Thyroid gland (tissue), 4 donors: ENCODE results near the gene ARL2. TPM values are rescaled to one million over a fixed set of nuclear protein-coding genes. Genes with fewer than 3 reads are reported as not detected.

Experiments
- DNase-seq, 2 donors: peaks; one replicate each; pipeline ENCODE4 v3.0.0-alpha.2; 2019
- H3K27ac ChIP-seq, 3 donors: fragments of 200-600 bp; sonication (generic); 1 replicate in 2 of 3; 2 replicates in 1 of 3; pipeline ENCODE4 v1.5.1; 2016 to 2019; ENCODE audit warnings: mild to moderate bottlenecking in 1 of 3, moderate library complexity in 1 of 3
- H3K27me3 ChIP-seq: fragments of 200-600 bp; sonication (generic); one replicate; pipeline ENCODE4 v1.5.1; 2019
- H3K36me3 ChIP-seq, 2 donors: fragments of 200-600 bp; sonication (generic); one replicate each; pipeline ENCODE4 v1.5.1; 2016 to 2019
- H3K4me1 ChIP-seq, 2 donors: fragments of 200-600 bp; sonication (generic); one replicate each; pipeline ENCODE4 v1.5.1; 2017 to 2019
- H3K4me3 ChIP-seq, 3 donors: fragments of 200-600 bp; sonication (generic); replicated peaks in 1 of 3; 1 replicate in 2 of 3; 2 replicates in 1 of 3; pipeline ENCODE4 v1.5.1; 2016; ENCODE audit warnings: mild to moderate bottlenecking in 1 of 3
- H3K9me3 ChIP-seq: fragments of 200-600 bp; sonication (generic); one replicate; pipeline ENCODE4 v1.5.1; 2017
- POLR2A ChIP-seq, 2 donors: fragments of 450-650 bp; IDR thresholded peaks; one replicate each; pipeline ENCODE4 v1.6.1; 2017; ENCODE audit warnings: antibody characterized with exemption in 2 of 2, mild to moderate bottlenecking in 2 of 2, moderate library complexity in 1 of 2
- WGBS, 2 donors: methylation state at CpG; one replicate each; pipeline ENCODE4 v1.1.5; 2017; 5-methylcytosine and 5-hydroxymethylcytosine counted together
- intact Hi-C: fragments of 100-400 bp; cut with DNase I; formaldehyde crosslinking; loops from one replicate; pipeline ENCODE4 v1.15.1; 2023
- total RNA-seq, 4 donors: library from RNA; depleted of rRNA; stranded (reverse); fragments of >200 nt; gene quantifications; one replicate each; pipeline ENCODE4 v1.2.3, GENCODE V29; 2016
- TF ChIP-seq, protein P1 (sequence below), 6 experiments: fragments of 200-600 bp in 3 of 6; fragments of 450-650 bp in 3 of 6; sonication (generic) in 3 of 6; IDR thresholded peaks; one replicate each; pipeline ENCODE4 v1.5.1; 2016 to 2019; ENCODE audit warnings: antibody characterized with exemption in 6 of 6, mild to moderate bottlenecking in 2 of 6, inconsistent platforms in 1 of 6, moderate library complexity in 1 of 6

ARL2 gene
- total RNA-seq, 4 donors from 2014 or later: 76.6 to 166 (median 119) TPM

GRCh38 chr11:65053827-65054508, 40.0 kb downstream of the ARL2 start:
- H3K36me3 ChIP-seq: no peaks in the 10 kb centered on the region
- H3K27me3 ChIP-seq: no peaks in the 10 kb centered on the region
- intact Hi-C loops: no loop called here
- DNase-seq: no peak
- H3K4me3 ChIP-seq: no peak overlapping the region
- no peaks in the 10 kb centered on the region for H3K9me3 ChIP-seq
- 56% methylated on average over 8 of the region's 8 CpGs for WGBS, 2 donors
- no peak for TF ChIP-seq POLR2A (IDR thresholded peaks at IDR 0.05)
- TF ChIP-seq, protein P1, sequence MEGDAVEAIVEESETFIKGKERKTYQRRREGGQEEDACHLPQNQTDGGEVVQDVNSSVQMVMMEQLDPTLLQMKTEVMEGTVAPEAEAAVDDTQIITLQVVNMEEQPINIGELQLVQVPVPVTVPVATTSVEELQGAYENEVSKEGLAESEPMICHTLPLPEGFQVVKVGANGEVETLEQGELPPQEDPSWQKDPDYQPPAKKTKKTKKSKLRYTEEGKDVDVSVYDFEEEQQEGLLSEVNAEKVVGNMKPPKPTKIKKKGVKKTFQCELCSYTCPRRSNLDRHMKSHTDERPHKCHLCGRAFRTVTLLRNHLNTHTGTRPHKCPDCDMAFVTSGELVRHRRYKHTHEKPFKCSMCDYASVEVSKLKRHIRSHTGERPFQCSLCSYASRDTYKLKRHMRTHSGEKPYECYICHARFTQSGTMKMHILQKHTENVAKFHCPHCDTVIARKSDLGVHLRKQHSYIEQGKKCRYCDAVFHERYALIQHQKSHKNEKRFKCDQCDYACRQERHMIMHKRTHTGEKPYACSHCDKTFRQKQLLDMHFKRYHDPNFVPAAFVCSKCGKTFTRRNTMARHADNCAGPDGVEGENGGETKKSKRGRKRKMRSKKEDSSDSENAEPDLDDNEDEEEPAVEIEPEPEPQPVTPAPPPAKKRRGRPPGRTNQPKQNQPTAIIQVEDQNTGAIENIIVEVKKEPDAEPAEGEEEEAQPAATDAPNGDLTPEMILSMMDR (IDR thresholded peaks at IDR 0.05): no peak
- H3K4me1 ChIP-seq: no peaks in the 10 kb centered on the region
- H3K27ac ChIP-seq: no peak overlapping the region

- TF ChIP-seq POLR2A (IDR thresholded peaks at IDR 0.05): no peak
- DNase-seq: no peak
- WGBS, 2 donors: 87 to 93% methylated on average over 1 of the region's 1 CpG
- Histone ChIP-seq H3K27me3 (no peaks in the 10 kb centered on the region), H3K4me1 (no peaks in the 10 kb centered on the region), H3K27ac (no peak overlapping the region), H3K9me3 (no peaks in the 10 kb centered on the region), H3K4me3 (no peak overlapping the region), H3K36me3 (no peaks in the 10 kb centered on the region)
- intact Hi-C loops: no loop called here
Measured at GRCh38 chr11:65055538-65055937, 41.6 kb downstream of the ARL2 start.

DNA sequence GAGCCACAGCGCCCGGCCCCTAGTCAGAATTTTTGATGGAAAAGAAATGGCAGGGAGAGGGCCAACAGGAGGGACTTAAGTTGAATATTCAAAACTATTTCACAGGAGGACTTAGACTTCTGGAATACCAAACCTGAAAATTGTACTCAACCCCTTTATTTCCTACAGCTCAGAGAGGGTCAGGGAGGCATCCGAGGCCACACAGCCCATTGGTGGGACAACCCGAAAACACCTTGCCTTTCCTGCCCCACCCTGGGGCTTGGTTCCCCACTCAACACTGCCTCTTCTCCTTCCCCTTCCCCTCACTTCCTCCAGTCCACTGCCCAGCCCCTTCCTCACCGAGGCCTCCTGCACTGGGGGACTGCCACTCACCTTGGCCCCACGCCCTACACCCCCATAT, 43.0 kb downstream of the ARL2 start:
- no peak for DNase-seq
- H3K4me3 ChIP-seq: no peak overlapping the region
- no peak for TF ChIP-seq POLR2A (IDR thresholded peaks at IDR 0.05)
- TF ChIP-seq, protein P1 (IDR thresholded peaks at IDR 0.05): no peak
- H3K27me3 ChIP-seq: no peaks in the 10 kb centered on the region
- no peaks in the 10 kb centered on the region for H3K36me3 ChIP-seq
- H3K4me1 ChIP-seq: no peaks in the 10 kb centered on the region
- intact Hi-C loops: no loop called here
- no peaks in the 10 kb centered on the region for H3K9me3 ChIP-seq
- no peak overlapping the region for H3K27ac ChIP-seq
- 92% methylated on average over 6 of the region's 6 CpGs for WGBS, 2 donors

DNA sequence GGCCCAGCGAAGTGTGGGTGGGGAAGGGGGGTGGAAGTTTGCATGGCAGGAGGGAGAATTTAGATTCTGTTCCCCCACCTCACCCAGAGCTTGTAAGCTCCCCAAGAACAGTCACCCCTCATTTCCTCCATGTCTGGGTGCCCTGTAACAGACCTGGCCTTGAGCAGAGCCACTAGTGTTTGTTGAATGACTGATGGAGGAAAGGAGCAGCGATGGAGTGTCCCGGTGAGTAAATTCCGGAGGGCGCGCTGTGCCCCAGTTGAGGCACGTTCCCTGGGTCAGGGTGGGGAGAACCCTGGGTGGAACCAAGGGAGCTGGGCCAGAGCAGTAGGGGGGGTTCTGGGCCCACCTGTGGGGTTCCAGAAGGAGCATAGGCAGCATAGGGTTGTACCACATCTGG, 43.6 kb downstream of the ARL2 start:
- no peak for DNase-seq
- TF ChIP-seq, protein P1 (IDR thresholded peaks at IDR 0.05): no peak
- no peak for TF ChIP-seq POLR2A (IDR thresholded peaks at IDR 0.05)
- H3K9me3 ChIP-seq: no peaks in the 10 kb centered on the region
- no peaks in the 10 kb centered on the region for H3K27me3 ChIP-seq
- H3K4me1 ChIP-seq: no peaks in the 10 kb centered on the region
- intact Hi-C loops: no loop called here
- 90 to 93% methylated on average over 6 to 7 of the region's 7 CpGs for WGBS, 2 donors
- no peaks in the 10 kb centered on the region for H3K36me3 ChIP-seq
- H3K27ac ChIP-seq: no peak overlapping the region
- H3K4me3 ChIP-seq: no peak overlapping the region

- Histone ChIP-seq H3K27me3 (no peaks in the 10 kb centered on the region), H3K36me3 (no peaks in the 10 kb centered on the region), H3K4me1 (no peaks in the 10 kb centered on the region), H3K27ac (no peak overlapping the region), H3K9me3 (no peaks in the 10 kb centered on the region), H3K4me3 (no peak overlapping the region)
- DNase-seq: no peak
- WGBS, 2 donors: 70 to 80% methylated on average over 5 of the region's 13 CpGs
- intact Hi-C loops: no loop called here
- TF ChIP-seq POLR2A (IDR thresholded peaks at IDR 0.05): no peak
- TF ChIP-seq, protein P1 (IDR thresholded peaks at IDR 0.05): no peak
Measured at GRCh38 chr11:65058012-65058411, 44.1 kb downstream of the ARL2 start.
